ENCODE measurements around the gene C1orf87. TPM values are rescaled to one million over a fixed set of nuclear protein-coding genes. Genes with fewer than 3 reads are reported as not detected.
"Not testable (repeated sequence)": the region's sequence is repeated elsewhere in the genome, so short reads cannot be mapped to it uniquely, and the experiment has no call there.

Gene C1orf87
- total and polyA plus RNA-seq, 2 donors (not counting 1 experiment from before 2014, with no cell fraction given), result 0.10 to 0.50 TPM

- Histone ChIP-seq H3K27ac (ENCODE audit: insufficient read depth, low read length) (no peak overlapping the region), H2AFZ (ENCODE audit: low read length) (no peak overlapping the region), H3K36me3 (ENCODE audit: control insufficient read depth, insufficient read depth, low read length) (no peaks in the 10 kb centered on the region), H3K9ac (ENCODE audit: insufficient read depth, low read length) (no peak overlapping the region), H4K20me1 (ENCODE audit: control insufficient read depth, extremely low read depth, insufficient read depth, low read length) (no peaks in the 10 kb centered on the region), H3K9me3 (ENCODE audit: control insufficient read depth, insufficient read depth, low read depth, low read length) (no peaks in the 10 kb centered on the region), H3K4me1 (ENCODE audit: control insufficient read depth, extremely low read depth, insufficient read depth, low read length) (no peaks in the 10 kb centered on the region), H3K79me2 (ENCODE audit: control insufficient read depth, insufficient read depth, low read length) (no peaks in the 10 kb centered on the region), H3K27me3 (ENCODE audit: control insufficient read depth, insufficient read depth, low read length) (peaks cover 2% of the 10 kb centered on the region), H3K4me2 (ENCODE audit: extremely low read depth, insufficient read depth, low read length) (no peak overlapping the region), H3K4me3 (replicated peaks in 1 of 4; ENCODE audit: control extremely low read depth in 1 of 4, insufficient read depth in 1 of 4, low read depth in 3 of 4, low read length in 4 of 4) (no peak overlapping the region)
- TF ChIP-seq EZH2 (IDR thresholded peaks at IDR 0.05; ENCODE audit: low read length, missing control alignments) (no peak), CTCF (conservative IDR thresholded peaks at IDR 0.05 in 1 of 2, IDR thresholded peaks at IDR 0.05 in 1 of 2; ENCODE audit: low read depth in 1 of 2, low read length in 2 of 2) (no peak)
- DNase-seq (ENCODE audit: low read depth in 2 of 2), result no peak
Observed at GRCh38 chr1:59973719-59974118, 99.9 kb downstream of the C1orf87 start.

- peak overlapping the region; percentile 4 for H3K27ac ChIP-seq (ENCODE audit: insufficient read depth, low read length)
- peak; percentile 27 to 93 for DNase-seq (ENCODE audit: low read depth in 2 of 2)
Observed at GRCh38 chr1:59972216-59972927, 101.2 kb downstream of the C1orf87 start.

GRCh38 chr1:59971464-59971911 lies 102.1 kb downstream of the C1orf87 start:
- Histone ChIP-seq H3K4me1 (ENCODE audit: control insufficient read depth, extremely low read depth, insufficient read depth, low read length) (no peaks in the 10 kb centered on the region), H2AFZ (ENCODE audit: low read length) (peak overlapping the region; percentile 72), H3K79me2 (ENCODE audit: control insufficient read depth, insufficient read depth, low read length) (no peaks in the 10 kb centered on the region), H3K4me2 (ENCODE audit: extremely low read depth, insufficient read depth, low read length) (peak overlapping the region; percentile 70), H3K9me3 (ENCODE audit: control insufficient read depth, insufficient read depth, low read depth, low read length) (no peaks in the 10 kb centered on the region), H3K4me3 (replicated peaks in 1 of 4; ENCODE audit: control extremely low read depth in 1 of 4, insufficient read depth in 1 of 4, low read depth in 3 of 4, low read length in 4 of 4) (peak overlapping the region in 2 of 4 experiments; percentile 16 to 23), H3K36me3 (ENCODE audit: control insufficient read depth, insufficient read depth, low read length) (no peaks in the 10 kb centered on the region), H3K27me3 (ENCODE audit: control insufficient read depth, insufficient read depth, low read length) (peaks cover 2% of the 10 kb centered on the region), H3K9ac (ENCODE audit: insufficient read depth, low read length) (no peak overlapping the region), H4K20me1 (ENCODE audit: control insufficient read depth, extremely low read depth, insufficient read depth, low read length) (no peaks in the 10 kb centered on the region), H3K27ac (ENCODE audit: insufficient read depth, low read length) (peak overlapping the region; percentile 45)
- peak; percentile 43 to 69 for DNase-seq (ENCODE audit: low read depth in 2 of 2)
- TF ChIP-seq EZH2 (IDR thresholded peaks at IDR 0.05; ENCODE audit: low read length, missing control alignments), result no peak
- TF ChIP-seq CTCF (conservative IDR thresholded peaks at IDR 0.05 in 1 of 2, IDR thresholded peaks at IDR 0.05 in 1 of 2; ENCODE audit: low read depth in 1 of 2, low read length in 2 of 2), result peak; percentile 78 to 93

More at GRCh38 chr1:59972216-59972927, 101.2 kb downstream of the C1orf87 start:
- peaks cover 2% of the 10 kb centered on the region for H3K27me3 ChIP-seq (ENCODE audit: control insufficient read depth, insufficient read depth, low read length)
- H3K4me2 ChIP-seq (ENCODE audit: extremely low read depth, insufficient read depth, low read length), result peak overlapping the region; percentile 78
- H3K4me3 ChIP-seq (replicated peaks in 1 of 4; ENCODE audit: control extremely low read depth in 1 of 4, insufficient read depth in 1 of 4, low read depth in 3 of 4, low read length in 4 of 4), result peak overlapping the region in 1 of 4 experiments; percentile 15
- no peaks in the 10 kb centered on the region for H3K79me2 ChIP-seq (ENCODE audit: control insufficient read depth, insufficient read depth, low read length)
- H3K9me3 ChIP-seq (ENCODE audit: control insufficient read depth, insufficient read depth, low read depth, low read length), result no peaks in the 10 kb centered on the region
- no peaks in the 10 kb centered on the region for H3K36me3 ChIP-seq (ENCODE audit: control insufficient read depth, insufficient read depth, low read length)
- H4K20me1 ChIP-seq (ENCODE audit: control insufficient read depth, extremely low read depth, insufficient read depth, low read length), result no peaks in the 10 kb centered on the region
- H3K9ac ChIP-seq (ENCODE audit: insufficient read depth, low read length), result no peak overlapping the region
- H3K4me1 ChIP-seq (ENCODE audit: control insufficient read depth, extremely low read depth, insufficient read depth, low read length), result no peaks in the 10 kb centered on the region
- H2AFZ ChIP-seq (ENCODE audit: low read length), result no peak overlapping the region
- TF ChIP-seq CTCF (conservative IDR thresholded peaks at IDR 0.05 in 1 of 2, IDR thresholded peaks at IDR 0.05 in 1 of 2; ENCODE audit: low read depth in 1 of 2, low read length in 2 of 2), result no peak
- no peak for TF ChIP-seq EZH2 (IDR thresholded peaks at IDR 0.05; ENCODE audit: low read length, missing control alignments)

GRCh38 chr1:59969542-59970175 lies 103.9 kb downstream of the C1orf87 start:
- not testable (repeated sequence) for H3K4me1 ChIP-seq (ENCODE audit: control insufficient read depth, extremely low read depth, insufficient read depth, low read length); H3K27me3 ChIP-seq (ENCODE audit: control insufficient read depth, insufficient read depth, low read length); H3K36me3 ChIP-seq (ENCODE audit: control insufficient read depth, insufficient read depth, low read length); H3K27ac ChIP-seq (ENCODE audit: insufficient read depth, low read length); H4K20me1 ChIP-seq (ENCODE audit: control insufficient read depth, extremely low read depth, insufficient read depth, low read length); H3K79me2 ChIP-seq (ENCODE audit: control insufficient read depth, insufficient read depth, low read length); H3K9ac ChIP-seq (ENCODE audit: insufficient read depth, low read length); DNase-seq (ENCODE audit: low read depth in 2 of 2); H3K4me3 ChIP-seq (replicated peaks in 1 of 4; ENCODE audit: control extremely low read depth in 1 of 4, insufficient read depth in 1 of 4, low read depth in 3 of 4, low read length in 4 of 4); H2AFZ ChIP-seq (ENCODE audit: low read length); H3K9me3 ChIP-seq (ENCODE audit: control insufficient read depth, insufficient read depth, low read depth, low read length); H3K4me2 ChIP-seq (ENCODE audit: extremely low read depth, insufficient read depth, low read length)

All from fibroblast of lung (primary cell).